HTERT RPE-1 (cell line): ENCODE measurements around the gene IL16.
"Not testable (repeated sequence)": the region's sequence is repeated elsewhere in the genome, so short reads cannot be mapped to it uniquely, and the experiment has no call there.

Source experiments
- in situ Hi-C: fragments of 300-500 bp; cut with MboI; formaldehyde crosslinking; loops from 4 replicates; pipeline ENCODE4 v1.14.3; 2020; ENCODE audit warnings: low sequenced_read_pairs

Gene IL16

GRCh38 chr15:81309647-81310450 is 113.2 kb downstream of the IL16 start:
- in situ Hi-C loops, result no loop called here

GRCh38 chr15:81310480-81310879 is 113.8 kb downstream of the IL16 start:
- in situ Hi-C loops, result no loop called here

DNA sequence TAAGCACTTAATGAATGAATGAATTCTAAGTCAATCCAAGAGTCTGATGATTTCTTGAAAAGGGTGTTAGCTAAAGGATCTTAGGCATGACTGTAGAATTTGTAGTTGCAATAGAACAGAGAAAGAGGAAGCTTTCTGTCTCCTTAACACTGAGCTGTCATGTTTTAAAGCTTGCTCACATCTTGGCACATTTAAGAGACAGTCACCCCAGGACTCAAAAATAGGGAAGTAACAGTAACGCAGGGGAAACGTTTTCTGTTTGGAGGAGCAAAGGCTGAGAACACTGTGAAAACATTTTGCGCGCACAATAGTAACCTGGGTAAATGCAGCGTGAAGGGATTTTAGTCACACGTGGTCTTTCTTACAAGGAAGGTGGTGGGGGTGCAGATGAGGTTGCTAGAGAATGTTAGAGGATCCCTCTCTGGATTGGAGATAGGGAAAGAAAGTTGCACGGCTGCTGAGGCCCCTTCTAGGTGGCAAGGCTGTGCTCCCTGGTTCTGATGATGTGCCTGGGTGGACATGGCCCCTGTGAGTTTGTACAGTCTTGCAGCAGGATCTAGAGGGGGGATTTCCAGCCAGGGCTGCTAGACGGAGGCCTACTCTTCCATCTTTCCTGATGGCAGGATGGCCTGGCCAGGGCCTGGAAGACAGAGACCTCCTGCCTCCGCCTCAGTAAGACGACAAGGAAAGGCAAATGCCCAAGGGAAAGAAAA is 115.2 kb downstream of the IL16 start:
- in situ Hi-C loops, result no loop called here

GRCh38 chr15:81312790-81313543 is 116.3 kb downstream of the IL16 start:
- in situ Hi-C loops, result no loop called here

GRCh38 chr15:81313686-81314085 is 117.0 kb downstream of the IL16 start:
- in situ Hi-C loops, result no loop called here

DNA sequence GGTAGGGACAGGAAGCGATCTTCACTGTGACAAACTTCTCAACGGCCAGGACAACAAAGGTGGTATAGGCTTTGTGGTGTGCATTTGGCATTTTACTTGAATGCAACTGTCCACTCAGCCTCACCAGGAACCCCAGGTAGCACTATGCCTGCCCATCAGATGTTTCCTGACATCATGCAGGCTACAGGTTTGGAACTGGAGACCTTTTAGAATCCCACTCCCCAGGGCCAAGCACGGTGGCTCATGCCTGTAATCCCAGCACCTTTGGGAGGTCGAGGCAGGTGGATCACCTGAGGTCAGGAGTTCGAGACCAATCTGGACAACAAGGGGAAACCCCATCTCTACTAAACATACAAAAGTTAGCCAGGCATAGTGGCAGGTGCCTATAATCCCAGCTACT is 117.7 kb downstream of the IL16 start:
- in situ Hi-C loops, result no loop called here

DNA sequence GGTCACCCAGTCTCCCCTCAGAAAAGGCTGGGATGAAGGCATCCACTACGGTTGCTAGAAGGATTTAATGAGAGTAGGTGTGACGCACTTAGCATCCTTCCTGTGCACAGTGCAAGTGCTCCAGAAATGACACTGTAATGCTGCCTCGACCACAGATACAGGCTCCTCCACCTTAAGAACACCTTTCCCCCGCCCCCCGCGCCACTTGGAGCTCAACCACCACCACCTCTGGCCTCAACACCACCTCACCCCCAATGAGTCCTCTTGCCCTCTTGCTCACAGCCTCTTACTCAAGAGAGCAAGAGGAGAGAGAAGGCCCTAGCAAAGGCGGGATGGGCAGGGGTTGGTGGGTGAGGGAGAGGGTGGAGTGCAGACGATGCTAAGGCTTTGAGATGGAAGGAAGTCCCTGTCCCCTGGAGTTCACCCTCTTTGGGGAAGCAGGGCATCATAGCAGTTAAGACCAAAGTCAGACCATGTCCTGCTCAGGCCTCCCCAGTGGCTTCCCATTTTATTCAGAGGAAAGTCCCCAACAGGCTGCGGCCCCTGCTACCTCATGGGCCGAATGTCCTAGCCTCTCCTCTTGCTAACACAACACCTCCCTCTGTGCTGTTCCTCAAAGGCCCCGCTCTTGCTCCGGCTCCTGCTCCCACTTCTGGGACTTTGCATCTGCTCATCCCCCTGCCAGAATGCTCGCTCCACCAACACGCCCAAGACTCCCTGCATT is 118.9 kb downstream of the IL16 start:
- in situ Hi-C loops, result no loop called here

GRCh38 chr15:81316267-81316666 is 119.6 kb downstream of the IL16 start:
- in situ Hi-C loops, result no loop called here

GRCh38 chr15:81317642-81318017 is 121.0 kb downstream of the IL16 start:
- in situ Hi-C loops, result no loop called here

DNA sequence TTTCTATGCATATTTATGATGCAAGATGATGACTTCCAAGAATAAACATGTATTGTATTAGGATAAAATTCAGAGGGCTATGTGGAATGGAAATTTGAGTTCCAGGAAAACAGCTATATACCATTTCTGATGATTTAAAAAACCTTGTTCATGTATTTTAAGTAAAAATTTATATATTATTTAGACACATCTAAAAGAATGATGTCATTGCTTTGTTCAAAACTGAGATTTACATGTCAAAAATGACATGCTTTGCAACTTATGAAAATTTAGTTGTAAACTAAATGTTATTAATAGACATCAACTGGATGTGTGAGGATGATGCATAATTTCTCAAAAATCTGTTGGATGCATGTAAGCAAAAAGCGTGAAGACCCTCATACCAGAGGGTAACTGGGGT is 125.0 kb downstream of the IL16 start:
- in situ Hi-C loops, result no loop called here

GRCh38 chr15:81322676-81323253 is 126.1 kb downstream of the IL16 start:
- in situ Hi-C loops, result no loop called here

DNA sequence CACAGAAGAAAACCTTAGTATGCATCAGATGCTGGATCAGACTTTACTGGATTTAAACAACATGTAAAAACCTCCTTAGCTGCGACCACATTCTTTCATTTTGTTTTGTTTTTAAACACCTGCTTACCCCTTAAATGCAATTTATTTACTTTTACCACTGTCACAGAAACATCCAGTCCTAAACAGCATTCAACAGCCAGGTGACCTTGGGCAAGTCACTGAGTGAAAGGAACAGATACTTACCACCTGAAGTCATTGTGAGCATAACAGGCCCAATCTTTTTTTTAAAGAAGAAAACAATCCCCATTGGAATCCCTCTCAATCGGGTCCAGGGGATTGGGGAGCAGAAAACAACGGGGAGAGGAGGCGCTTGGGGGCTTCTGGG is 126.9 kb downstream of the IL16 start:
- in situ Hi-C loops, result no loop called here

- in situ Hi-C loops, result no loop called here
Measured at GRCh38 chr15:81323944-81324881, 127.5 kb downstream of the IL16 start, which contains the start of gene STARD5. Gene STARD5 (minus strand): TSS chr15:81324141. CDS start chr15:81324099, 42 bp downstream.

GRCh38 chr15:81326466-81327212 is 130.0 kb downstream of the IL16 start:
- in situ Hi-C loops, result no loop called here

- in situ Hi-C loops, result no loop called here
Measured at GRCh38 chr15:81327516-81327915, 130.8 kb downstream of the IL16 start.

GRCh38 chr15:81329446-81329845 is 132.8 kb downstream of the IL16 start:
- in situ Hi-C loops, result no loop called here

- in situ Hi-C loops, result no loop called here
Measured at GRCh38 chr15:81330366-81331090, 133.8 kb downstream of the IL16 start.

DNA sequence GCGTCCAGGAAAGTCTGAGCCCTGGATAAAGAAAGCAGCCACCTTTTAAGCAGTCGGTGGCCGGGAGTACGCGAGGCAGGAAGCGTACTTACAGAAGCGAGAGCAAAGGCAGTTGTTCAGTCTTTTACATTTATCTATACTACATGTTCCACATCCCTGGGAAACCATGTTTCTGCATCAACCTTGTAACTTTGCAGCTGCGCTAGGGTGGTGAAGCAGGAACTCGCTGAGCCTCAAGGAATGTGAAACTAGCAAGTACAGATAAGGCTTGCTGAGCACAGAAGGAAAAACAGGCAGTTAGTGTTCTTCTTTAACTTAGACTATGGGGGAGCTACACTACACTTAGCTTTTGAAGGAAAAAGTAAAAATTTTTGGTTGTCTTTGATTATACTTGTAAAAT is 134.5 kb downstream of the IL16 start:
- in situ Hi-C loops, result not testable (repeated sequence)
